ENCODE data around the gene BANP. TPM values are rescaled to one million over a fixed set of nuclear protein-coding genes. Genes with fewer than 3 reads are reported as not detected.
"Not testable (repeated sequence)": the region's sequence is repeated elsewhere in the genome, so short reads cannot be mapped to it uniquely, and the experiment has no call there.

The BANP gene
- total RNA-seq, 1 experiment from 2014 or later, result 34.5 TPM

DNA sequence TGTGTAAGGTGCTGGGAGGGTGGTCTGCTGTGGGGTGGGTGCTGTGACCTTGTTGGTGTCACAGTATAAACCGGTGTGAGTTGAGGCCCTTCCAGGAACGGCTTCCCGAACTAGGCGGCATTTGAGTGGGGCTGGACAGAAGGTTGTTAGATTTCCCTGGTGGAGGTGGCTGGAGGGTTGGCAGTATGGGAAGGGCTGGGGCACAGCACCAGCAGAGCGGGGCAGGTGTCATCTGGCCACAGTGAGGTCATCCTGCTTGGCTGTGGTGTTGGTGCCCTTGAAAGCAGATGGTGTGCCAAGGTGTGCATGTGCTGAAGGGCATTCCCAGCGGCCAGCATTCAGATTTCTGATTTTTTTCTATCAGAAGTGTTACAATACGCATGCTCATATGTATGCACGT, 28.1 kb downstream of the BANP start (continued):
- TF ChIP-seq FOXP4 (CRISPR knock-in tag; IDR thresholded peaks at IDR 0.05) (no peak), PRRX2 (CRISPR knock-in tag; IDR thresholded peaks at IDR 0.05) (no peak), ZNF263 (CRISPR knock-in tag; IDR thresholded peaks at IDR 0.05; ENCODE audit: low read depth) (no peak), TP53 (CRISPR knock-in tag; IDR thresholded peaks at IDR 0.05) (no peak), ETV6 (CRISPR knock-in tag; IDR thresholded peaks at IDR 0.05) (no peak), HMGA2 (CRISPR knock-in tag; IDR thresholded peaks at IDR 0.05) (no peak)

DNA sequence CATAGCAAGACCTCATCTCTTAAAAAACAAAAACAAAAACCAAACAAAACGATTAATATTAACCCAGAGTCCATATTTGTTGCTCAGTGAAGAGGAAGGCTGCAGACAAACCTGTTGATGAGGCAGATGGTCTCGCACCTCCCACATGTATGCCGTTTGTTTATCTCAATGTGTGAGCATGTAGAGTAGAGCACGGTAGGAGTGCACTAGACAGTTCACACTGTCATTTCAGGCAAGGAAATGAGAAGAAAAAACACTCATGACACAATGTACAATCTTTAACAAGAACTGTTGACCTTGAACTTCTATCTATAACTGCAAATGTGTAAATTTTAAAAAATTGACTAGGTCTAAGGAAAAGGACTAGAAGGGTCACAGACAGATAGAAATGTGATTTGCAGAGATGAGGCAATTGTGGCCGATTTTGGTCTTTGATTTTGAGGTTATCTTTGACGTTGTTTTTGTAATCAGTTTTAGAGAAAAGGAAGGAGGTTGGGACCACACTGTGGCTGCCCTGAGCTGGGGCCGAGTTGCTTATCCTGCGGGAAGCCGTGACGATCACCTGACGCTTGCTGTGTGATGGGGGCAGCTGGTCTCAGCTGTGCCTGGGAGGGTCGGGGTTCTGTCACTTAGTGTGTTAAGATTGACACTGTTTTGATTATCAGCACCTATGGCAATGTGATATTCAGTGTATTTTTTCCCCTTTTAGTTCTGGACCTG, 28.8 kb downstream of the BANP start:
- POLR2A ChIA-PET, ATAC-seq: not testable (repeated sequence)

GRCh38 chr16:87981376-87981775, 30.1 kb downstream of the BANP start:
- H3K4me3 Mint-ChIP-seq; CTCF ChIA-PET; DNase-seq (ENCODE audit: low spot score); H3K27ac Mint-ChIP-seq; POLR2A ChIA-PET; ATAC-seq; H3K27me3 Mint-ChIP-seq (ENCODE audit: low read depth); H3K9me3 Mint-ChIP-seq; H3K4me1 Mint-ChIP-seq: not testable (repeated sequence)
- H3K36me3 Mint-ChIP-seq, result peaks cover 34% of the 10 kb centered on the region

More for the DNA sequence above, 28.8 kb downstream of the BANP start:
- H3K27me3 Mint-ChIP-seq (ENCODE audit: low read depth); CTCF ChIA-PET; H3K9me3 Mint-ChIP-seq; H3K4me3 Mint-ChIP-seq; H3K4me1 Mint-ChIP-seq; DNase-seq (ENCODE audit: low spot score): not testable (repeated sequence)
- 0 out of 2 replicates have a peak overlapping the region, but pooled peaks have one; percentile 4 for H3K27ac Mint-ChIP-seq
- H3K36me3 Mint-ChIP-seq, result peaks cover 25% of the 10 kb centered on the region

GRCh38 chr16:87982581-87983041, 31.4 kb downstream of the BANP start:
- ChIA-PET CTCF (interaction anchor here (1.2 to 2.2 kb wide), 2 partner anchors 26 to 27 kb away, joined by 3 to 5 read pairs; no protein-coding TSS in a partner anchor), POLR2A (no interaction called here)
- no peaks in the 10 kb centered on the region for H3K9me3 Mint-ChIP-seq
- H3K4me1 Mint-ChIP-seq, result peaks cover 5% of the 10 kb centered on the region; the same call in 1 of the 2 replicates
- peak overlapping the region; percentile 30; the same call in 1 of the 2 replicates for H3K27ac Mint-ChIP-seq
- DNase-seq (ENCODE audit: low spot score) (no peak), ATAC-seq (peak; percentile 38)
- peaks cover 32% of the 10 kb centered on the region for H3K36me3 Mint-ChIP-seq
- TF ChIP-seq ZBTB43 (CRISPR knock-in tag; IDR thresholded peaks at IDR 0.05) (no peak), NFE2L1 (CRISPR knock-in tag; IDR thresholded peaks at IDR 0.05) (no peak), GABPB1 (CRISPR knock-in tag; IDR thresholded peaks at IDR 0.05) (no peak), ZNF512 (CRISPR knock-in tag; IDR thresholded peaks at IDR 0.05; ENCODE audit: borderline replicate concordance) (no peak), ZNF121 (CRISPR knock-in tag; IDR thresholded peaks at IDR 0.05) (no peak), E2F4 (CRISPR knock-in tag; IDR thresholded peaks at IDR 0.05; ENCODE audit: borderline replicate concordance, low read depth) (no peak), ZNF232 (CRISPR knock-in tag; IDR thresholded peaks at IDR 0.05) (no peak), ETV6 (CRISPR knock-in tag; IDR thresholded peaks at IDR 0.05) (no peak)
- TF ChIP-seq, protein P1, sequence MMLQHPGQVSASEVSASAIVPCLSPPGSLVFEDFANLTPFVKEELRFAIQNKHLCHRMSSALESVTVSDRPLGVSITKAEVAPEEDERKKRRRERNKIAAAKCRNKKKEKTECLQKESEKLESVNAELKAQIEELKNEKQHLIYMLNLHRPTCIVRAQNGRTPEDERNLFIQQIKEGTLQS (CRISPR knock-in tag; conservative IDR thresholded peaks at IDR 0.05), result no peak
- TF ChIP-seq, protein P2, sequence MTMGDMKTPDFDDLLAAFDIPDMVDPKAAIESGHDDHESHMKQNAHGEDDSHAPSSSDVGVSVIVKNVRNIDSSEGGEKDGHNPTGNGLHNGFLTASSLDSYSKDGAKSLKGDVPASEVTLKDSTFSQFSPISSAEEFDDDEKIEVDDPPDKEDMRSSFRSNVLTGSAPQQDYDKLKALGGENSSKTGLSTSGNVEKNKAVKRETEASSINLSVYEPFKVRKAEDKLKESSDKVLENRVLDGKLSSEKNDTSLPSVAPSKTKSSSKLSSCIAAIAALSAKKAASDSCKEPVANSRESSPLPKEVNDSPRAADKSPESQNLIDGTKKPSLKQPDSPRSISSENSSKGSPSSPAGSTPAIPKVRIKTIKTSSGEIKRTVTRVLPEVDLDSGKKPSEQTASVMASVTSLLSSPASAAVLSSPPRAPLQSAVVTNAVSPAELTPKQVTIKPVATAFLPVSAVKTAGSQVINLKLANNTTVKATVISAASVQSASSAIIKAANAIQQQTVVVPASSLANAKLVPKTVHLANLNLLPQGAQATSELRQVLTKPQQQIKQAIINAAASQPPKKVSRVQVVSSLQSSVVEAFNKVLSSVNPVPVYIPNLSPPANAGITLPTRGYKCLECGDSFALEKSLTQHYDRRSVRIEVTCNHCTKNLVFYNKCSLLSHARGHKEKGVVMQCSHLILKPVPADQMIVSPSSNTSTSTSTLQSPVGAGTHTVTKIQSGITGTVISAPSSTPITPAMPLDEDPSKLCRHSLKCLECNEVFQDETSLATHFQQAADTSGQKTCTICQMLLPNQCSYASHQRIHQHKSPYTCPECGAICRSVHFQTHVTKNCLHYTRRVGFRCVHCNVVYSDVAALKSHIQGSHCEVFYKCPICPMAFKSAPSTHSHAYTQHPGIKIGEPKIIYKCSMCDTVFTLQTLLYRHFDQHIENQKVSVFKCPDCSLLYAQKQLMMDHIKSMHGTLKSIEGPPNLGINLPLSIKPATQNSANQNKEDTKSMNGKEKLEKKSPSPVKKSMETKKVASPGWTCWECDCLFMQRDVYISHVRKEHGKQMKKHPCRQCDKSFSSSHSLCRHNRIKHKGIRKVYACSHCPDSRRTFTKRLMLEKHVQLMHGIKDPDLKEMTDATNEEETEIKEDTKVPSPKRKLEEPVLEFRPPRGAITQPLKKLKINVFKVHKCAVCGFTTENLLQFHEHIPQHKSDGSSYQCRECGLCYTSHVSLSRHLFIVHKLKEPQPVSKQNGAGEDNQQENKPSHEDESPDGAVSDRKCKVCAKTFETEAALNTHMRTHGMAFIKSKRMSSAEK (CRISPR knock-in tag; IDR thresholded peaks at IDR 0.05; ENCODE audit: borderline replicate concordance), result no peak
- TF ChIP-seq, protein P3, sequence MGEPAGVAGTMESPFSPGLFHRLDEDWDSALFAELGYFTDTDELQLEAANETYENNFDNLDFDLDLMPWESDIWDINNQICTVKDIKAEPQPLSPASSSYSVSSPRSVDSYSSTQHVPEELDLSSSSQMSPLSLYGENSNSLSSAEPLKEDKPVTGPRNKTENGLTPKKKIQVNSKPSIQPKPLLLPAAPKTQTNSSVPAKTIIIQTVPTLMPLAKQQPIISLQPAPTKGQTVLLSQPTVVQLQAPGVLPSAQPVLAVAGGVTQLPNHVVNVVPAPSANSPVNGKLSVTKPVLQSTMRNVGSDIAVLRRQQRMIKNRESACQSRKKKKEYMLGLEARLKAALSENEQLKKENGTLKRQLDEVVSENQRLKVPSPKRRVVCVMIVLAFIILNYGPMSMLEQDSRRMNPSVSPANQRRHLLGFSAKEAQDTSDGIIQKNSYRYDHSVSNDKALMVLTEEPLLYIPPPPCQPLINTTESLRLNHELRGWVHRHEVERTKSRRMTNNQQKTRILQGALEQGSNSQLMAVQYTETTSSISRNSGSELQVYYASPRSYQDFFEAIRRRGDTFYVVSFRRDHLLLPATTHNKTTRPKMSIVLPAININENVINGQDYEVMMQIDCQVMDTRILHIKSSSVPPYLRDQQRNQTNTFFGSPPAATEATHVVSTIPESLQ (CRISPR knock-in tag; IDR thresholded peaks at IDR 0.05), result no peak
- no peak overlapping the region for H3K4me3 Mint-ChIP-seq
- no peaks in the 10 kb centered on the region for H3K27me3 Mint-ChIP-seq (ENCODE audit: low read depth)

Data from WTC11 (cell line).